ENCODE results near the gene VEGFA.

The VEGFA gene

DNA sequence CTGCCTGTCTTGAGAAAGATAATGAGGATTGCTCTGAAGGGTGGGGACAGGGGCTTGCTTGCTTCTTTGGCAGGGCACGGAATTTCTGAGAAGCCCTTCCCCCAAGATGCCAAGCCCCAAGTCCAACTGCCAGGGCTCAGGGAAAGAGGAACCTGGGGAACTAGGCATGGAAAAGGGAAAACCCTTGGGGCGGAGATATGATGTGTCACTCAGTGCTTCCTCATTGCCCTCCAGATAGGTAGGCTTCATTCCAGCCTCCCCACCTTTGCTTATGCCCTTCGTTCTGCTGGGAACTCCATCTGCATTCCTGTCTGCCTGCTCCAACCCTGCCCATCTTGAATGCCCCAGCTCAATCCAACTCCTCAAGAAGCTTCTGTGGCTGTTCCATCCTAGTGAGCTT is 61.2 kb downstream of the VEGFA start:
- TF ChIP-seq, protein P1, sequence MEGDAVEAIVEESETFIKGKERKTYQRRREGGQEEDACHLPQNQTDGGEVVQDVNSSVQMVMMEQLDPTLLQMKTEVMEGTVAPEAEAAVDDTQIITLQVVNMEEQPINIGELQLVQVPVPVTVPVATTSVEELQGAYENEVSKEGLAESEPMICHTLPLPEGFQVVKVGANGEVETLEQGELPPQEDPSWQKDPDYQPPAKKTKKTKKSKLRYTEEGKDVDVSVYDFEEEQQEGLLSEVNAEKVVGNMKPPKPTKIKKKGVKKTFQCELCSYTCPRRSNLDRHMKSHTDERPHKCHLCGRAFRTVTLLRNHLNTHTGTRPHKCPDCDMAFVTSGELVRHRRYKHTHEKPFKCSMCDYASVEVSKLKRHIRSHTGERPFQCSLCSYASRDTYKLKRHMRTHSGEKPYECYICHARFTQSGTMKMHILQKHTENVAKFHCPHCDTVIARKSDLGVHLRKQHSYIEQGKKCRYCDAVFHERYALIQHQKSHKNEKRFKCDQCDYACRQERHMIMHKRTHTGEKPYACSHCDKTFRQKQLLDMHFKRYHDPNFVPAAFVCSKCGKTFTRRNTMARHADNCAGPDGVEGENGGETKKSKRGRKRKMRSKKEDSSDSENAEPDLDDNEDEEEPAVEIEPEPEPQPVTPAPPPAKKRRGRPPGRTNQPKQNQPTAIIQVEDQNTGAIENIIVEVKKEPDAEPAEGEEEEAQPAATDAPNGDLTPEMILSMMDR (IDR thresholded peaks at IDR 0.05; ENCODE audit: low read depth, low read length, missing control alignments), result no peak
- DNase-seq (ENCODE audit: low read depth), result no peak
- H3K4me3 ChIP-seq (ENCODE audit: low read depth, low read length), result no peak overlapping the region

DNA sequence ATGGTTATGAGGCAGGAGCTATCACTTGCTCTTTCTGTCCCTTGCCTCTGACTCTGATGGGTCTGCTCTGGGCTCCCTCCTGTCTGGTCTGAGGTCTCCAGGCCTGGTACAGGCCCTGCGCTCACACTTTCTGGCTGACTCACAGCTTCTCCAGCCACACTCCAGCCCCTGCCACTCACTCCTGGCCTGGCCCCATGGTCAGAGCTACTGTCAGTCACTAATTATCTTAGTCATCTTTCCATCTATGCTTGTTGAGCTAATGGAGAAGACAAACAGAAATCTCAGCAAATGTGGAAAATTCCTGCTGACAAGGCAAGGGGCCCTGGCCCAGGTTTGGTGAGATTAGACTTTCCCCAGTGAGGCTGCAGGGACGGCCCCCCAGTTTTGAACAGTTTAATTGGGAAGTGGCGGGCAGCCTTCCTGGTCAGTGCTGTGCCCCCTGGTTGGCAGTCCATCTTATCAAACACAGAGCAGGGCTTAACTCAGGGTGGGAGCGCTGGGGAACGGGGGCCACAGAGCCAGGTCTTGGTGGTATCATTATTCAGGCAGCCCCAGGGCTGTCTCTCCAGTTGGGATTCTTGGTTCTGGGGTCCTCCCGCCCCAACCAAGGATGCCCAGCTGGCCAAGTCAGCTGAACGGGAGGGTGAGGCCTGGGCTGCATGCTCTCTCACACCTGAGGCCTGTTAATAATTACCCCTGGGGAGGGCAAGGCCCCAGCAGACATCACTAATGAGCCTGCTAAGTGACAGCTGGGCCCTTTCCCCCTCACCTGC is 63.4 kb downstream of the VEGFA start:
- TF ChIP-seq, protein P1 (IDR thresholded peaks at IDR 0.05; ENCODE audit: low read depth, low read length, missing control alignments), result no peak
- no peak overlapping the region for H3K4me3 ChIP-seq (ENCODE audit: low read depth, low read length)
- no peak for DNase-seq (ENCODE audit: low read depth)

DNA sequence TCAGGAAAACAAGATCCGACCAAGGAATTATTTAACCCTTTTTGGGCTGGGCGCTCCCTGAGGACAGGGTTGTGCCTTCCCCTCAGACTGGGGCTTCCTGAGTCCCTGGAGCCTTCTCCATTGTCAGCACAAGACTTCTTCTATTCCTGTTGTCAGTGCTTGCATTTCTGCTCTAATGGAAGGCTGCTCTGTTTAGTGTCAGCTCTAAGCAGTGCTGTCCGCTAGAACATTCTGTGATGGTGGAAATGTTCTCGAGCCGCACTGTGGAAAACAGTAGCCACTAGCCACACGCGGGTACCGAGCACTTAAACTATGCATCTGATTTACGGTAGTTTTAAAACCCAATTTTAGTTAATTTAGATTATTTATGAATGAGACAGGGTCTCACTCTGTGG is 64.0 kb downstream of the VEGFA start:
- TF ChIP-seq, protein P1 (IDR thresholded peaks at IDR 0.05; ENCODE audit: low read depth, low read length, missing control alignments), result no peak
- no peak overlapping the region for H3K4me3 ChIP-seq (ENCODE audit: low read depth, low read length)
- no peak for DNase-seq (ENCODE audit: low read depth)

DNA sequence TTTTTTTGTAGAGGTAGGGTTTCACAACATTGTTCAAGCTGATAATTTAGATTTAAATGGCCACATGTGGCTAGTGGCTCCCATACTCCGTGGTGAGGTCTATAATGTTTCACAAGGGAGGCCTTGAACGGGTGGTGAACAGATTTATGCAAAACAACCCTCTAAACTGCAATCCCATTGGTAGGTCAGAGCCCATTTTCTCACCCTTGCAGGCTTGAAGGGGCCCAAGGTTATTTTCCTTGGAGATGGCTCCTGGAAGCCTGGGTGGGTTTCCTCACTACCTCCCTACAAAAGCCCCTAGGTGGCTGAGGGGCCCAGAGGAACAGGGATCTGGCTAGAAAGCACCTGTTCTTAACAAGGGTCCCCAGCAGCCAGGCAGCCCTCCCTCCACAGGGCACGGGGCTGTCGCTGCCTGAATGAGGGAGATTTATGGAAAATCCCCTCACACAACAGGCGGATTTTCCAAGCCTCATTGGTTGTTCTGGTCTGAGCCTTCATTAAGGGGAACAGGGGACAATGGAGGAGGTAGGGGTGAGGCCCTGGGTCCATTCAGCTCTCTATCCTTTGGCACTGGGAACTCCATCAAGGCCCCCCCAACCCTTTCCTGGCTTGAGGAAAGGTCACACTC is 64.6 kb downstream of the VEGFA start:
- no peak for DNase-seq (ENCODE audit: low read depth)
- TF ChIP-seq, protein P1 (IDR thresholded peaks at IDR 0.05; ENCODE audit: low read depth, low read length, missing control alignments), result no peak
- H3K4me3 ChIP-seq (ENCODE audit: low read depth, low read length), result no peak overlapping the region

DNA sequence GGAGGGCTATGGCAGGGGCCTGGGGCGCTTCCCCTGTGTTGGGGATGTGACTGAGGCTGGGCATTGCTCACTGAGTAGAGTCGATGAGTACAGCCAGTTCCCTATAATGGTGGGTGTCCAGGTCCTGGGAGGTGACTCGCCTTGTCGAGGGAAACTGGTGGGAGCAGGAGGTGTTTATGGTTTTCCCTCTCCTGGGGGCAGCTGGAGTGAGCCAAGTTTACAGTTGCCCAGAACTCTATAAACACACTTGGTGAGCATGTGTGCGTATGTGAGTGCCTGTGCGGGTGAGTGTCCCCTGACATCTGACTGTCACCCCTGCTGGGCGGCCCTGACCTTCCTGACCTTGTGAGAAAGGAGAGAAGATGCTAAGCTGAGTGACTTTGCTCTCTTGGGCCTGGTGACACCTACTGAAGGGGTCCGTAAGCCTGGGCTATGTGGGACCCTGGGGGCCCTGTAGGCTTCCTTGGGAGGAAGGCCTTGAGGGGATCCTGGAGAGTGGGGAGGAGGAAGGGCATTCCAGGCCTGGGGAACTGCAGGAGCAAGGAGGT is 65.9 kb downstream of the VEGFA start:
- no peak overlapping the region for H3K4me3 ChIP-seq (ENCODE audit: low read depth, low read length)
- no peak for DNase-seq (ENCODE audit: low read depth)
- TF ChIP-seq, protein P1 (IDR thresholded peaks at IDR 0.05; ENCODE audit: low read depth, low read length, missing control alignments), result no peak

Measured in GM12864 (cell line).